Brain pericyte (primary cell): ENCODE measurements around the gene TTLL13.
"Not testable (repeated sequence)": the region's sequence is repeated elsewhere in the genome, so short reads cannot be mapped to it uniquely, and the experiment has no call there.

Experiments
- DNase-seq: peaks from one replicate; pipeline ENCODE4 v3.0.0-alpha.2; 2012; ENCODE audit warnings: low read depth, low spot score

TTLL13 gene

DNA sequence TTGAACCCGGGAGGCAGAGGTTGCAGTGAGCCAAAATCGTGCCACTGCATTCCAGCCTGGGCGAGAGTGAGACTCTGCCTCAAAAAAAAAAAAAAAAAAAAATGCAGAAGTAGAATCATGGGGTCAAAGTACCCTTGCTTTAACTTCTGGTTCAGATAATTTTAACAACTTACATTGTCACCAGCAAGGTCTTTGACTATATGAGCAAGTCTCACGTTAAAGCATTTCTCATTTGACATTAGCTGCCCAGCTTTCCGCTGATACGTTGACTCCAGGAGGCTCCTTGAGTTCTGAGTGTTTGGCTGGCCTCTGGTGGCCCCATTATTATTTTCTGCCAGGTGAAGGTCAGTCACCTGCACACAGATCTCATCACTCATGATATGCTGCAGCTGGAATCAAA is 32.3 kb downstream of the TTLL13 start:
- not testable (repeated sequence) for DNase-seq

DNA sequence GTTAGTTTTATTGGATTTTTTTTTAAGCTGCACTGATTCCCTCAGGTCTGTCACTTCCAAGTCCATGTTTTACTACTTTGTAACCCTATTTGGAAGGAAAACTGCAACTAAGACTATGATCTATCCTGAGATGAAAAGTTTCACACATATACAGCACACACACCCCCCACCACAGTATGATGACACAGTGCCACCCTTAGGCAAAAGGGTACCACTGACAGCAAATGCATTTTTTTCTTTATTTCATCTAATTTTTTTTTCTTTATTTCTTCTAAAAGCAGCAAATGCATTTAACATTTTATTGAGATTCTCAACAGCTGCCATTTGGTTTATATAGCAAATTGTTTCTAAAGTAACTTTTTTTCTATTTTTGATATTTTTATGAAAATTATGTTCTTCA is 37.3 kb downstream of the TTLL13 start:
- DNase-seq = no peak

DNA sequence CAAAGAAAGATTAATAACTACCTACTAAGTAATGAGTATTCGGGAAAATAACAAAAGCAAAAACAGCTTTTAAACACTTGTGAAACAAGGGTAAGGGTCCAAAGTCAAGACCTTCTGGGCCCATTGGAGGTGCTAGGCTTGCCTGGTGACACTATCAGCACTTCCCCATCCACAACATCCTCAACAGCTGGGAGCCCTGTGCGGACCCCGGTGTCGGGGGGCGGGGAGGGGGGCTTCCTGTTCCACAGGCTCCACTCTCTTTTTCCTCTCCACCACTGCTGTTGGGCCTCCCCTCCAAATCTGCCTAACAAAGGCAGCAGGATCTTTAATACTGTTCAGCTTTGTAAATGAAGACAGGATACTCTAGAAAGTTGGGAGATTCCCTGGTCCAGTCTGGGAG is 37.7 kb downstream of the TTLL13 start:
- no peak for DNase-seq

DNA sequence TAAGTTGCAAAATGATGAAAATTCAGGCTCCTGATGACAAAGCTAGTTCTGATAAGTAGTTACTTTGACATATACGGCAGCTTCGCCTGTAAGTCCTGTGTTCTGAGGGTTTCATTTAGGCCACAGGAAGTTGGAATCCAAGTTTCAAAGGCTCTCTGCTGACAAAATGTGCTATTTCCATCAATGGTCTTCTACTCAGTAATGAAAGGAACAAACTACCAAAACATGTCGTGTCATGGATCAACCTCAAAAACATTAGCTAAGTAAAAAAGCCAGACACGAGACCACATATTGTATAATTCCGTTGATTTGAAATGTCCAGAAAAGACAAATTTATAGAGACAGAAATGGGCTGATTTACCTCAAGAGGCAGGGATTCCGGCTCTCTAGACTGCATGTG is 38.6 kb downstream of the TTLL13 start:
- DNase-seq = no peak

DNA sequence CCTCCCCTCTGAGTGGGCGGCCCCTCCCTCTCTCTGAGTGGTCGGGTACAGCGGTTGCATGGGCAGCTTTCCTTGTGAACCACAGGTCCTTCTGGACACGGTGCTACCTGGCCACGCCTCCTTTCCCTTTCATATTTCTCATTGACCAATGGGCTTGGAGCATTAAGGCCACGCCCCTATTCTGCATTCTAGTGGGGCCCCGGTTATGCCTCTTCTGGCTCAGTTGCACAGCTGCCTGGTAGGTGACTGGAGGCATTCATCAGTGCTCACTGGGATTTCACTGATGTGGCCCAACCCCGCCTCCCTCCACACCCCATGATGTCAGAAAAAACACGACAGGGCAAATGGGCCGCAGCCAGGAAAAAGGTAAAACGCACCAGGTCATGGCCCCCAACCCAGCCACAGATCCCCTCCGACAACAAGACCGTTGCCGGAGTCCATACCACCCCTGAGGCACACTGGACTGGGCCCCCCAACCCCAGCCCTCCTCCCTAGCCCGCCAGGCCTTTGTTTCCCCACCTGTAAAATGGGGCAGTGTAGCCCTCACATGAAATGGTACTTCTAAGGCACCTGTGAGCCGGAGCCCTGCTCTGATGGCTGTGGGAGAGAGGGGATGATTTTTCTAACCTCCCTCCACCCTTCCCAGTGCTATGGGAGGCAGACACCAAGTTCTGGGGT is 42.5 kb downstream of the TTLL13 start:
- DNase-seq = no peak

DNA sequence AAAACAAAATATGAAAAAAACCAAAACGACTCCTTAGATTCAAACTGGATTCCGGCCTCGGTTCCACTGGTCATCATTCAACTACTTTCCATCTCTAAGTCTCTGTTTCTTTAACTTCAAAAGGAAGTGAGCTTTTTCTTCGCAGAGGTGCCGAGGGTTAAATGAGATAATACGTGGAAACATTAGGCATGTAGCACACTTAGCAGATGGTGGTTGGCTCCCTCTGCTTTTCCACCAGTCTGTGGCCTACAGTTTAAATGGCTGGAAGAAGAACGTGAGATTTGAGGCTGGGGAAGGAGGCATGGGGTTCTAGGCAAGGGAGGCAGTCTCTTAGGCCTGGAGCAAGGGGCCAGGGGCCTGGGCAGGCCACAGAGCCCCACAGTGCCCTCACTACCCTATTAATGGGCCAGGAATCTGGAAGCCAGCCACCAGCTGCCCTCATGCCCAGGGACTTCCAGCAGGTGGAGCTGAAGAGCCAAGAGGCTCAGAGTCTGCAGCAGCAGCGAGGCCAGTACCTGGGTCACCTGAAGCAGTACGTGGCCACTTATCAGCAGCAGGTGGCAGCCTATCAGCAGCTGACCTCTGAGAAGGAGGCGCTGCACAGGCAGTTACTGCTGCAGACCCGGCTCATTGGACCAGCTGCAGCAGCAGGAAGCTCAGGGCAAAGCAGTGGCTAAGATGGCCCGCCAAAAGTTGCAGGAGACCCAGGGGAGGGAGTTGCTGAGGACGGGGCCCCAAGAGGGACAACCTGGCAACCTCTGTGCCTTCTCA is 43.9 kb downstream of the TTLL13 start:
- not testable (repeated sequence) for DNase-seq

DNA sequence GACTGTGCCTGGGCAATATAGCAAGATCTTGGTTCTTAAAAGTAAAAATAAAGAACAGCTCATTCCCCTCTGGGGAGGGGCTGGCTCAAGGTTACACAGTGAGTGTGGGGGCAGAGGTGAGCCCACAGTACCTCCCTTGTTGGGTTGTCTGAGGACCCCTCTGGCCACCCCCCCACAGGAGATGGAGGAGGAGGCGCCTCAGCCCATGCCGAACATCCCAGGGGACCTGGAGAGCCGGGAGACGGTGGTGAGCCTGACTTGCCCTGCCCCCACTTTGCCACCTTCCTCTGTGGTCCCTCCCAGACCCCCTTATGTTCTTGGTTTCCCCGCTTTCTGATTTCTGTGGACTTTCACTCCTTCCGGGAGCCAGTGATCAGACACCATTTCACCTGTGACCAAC is 44.8 kb downstream of the TTLL13 start:
- DNase-seq = no peak

DNA sequence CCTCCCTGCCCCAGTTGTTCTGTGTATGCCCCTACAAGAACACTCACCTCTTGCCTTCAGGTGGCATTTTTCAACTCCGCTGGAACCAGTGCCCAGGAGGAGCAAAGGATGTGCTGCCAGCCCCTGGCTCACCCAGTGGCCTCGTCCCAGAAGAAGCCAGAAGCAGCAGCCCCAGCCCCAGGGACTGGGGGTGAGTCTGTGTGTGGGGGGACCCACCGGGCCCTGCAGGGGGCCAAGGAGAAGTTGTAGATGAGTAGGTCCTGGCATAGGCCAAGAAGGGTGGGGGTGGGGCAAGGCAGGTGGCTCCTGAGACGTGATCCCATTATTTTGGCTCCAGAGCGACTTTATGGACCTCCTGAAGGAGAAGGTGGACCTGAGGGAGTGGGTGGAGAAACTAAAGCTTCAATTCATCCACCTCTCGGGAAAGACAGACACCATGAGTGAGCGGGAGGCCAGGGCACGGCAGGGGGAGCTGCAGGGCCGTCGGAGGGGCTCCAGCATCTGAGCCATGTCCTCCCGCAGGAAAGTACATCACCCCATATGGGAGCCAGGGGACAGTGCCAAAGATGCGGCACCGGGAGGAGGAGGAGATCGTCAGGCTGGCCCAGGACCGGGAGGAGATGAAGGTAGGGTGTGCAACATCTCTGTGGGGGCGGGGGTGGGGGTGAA is 45.4 kb downstream of the TTLL13 start:
- no peak for DNase-seq

DNA sequence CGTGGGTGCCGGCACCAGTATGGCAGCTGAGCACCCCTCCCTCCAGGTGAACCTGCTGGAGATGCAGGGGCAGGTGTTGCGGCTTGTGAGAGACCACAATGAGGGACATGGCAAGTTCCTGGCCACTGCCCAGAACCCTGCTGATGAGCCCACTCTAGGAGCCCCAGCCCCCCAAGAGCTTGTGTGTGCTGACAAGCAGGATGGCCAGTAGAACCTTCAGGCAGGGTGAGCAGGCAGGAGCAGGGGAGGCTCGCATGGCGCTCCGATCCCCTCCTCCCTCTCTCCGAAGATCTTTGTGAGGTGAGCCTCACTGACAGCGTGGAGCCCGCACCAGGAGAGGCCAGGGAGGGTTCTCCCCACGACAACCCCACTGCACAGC is 45.9 kb downstream of the TTLL13 start:
- DNase-seq = no peak

DNA sequence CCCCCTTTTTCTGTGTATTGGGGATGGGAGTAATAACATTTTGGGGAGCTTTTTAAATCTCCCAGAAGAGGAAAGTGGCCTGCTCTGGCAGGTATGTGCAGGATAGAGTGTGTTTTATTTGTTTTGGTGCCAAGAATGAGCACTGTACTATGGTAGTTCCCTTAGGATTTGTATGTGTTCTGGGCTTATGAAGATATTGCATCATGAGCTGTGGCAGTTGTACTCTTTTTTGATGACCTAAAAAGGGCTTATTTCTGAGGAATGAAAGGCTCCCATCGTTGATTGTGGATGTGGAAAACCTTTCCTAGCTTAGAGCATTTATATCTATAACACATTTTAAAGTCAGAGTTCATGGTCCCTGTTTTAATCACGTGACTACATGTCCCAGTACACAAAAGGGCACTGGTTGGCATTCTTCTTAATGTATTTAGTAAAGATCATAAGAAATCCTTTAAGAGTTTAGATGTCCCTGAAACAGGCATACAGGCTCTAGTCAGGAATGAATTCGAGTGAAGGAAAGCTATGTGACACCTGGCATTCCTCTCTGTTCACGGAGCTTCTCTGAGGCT is 47.0 kb downstream of the TTLL13 start:
- not testable (repeated sequence) for DNase-seq

DNA sequence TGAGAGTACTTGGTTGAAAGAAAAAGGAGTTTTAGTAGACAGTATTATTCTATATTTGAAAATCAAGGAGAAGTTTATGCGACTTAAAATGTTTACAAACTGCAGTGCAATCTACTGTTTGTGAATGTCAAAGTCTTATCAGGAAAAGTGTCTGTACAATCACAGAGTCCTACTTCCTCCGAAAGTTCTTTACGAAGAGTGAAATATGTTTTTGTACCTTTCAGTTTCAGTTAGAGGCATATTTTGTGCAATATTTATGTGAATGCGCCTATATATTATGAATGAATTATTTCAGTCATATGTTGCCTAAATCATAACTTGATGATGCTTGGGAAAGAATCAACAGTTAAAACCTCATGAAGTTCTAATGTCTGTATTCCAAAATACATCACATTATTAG is 47.7 kb downstream of the TTLL13 start:
- DNase-seq = no peak

DNA sequence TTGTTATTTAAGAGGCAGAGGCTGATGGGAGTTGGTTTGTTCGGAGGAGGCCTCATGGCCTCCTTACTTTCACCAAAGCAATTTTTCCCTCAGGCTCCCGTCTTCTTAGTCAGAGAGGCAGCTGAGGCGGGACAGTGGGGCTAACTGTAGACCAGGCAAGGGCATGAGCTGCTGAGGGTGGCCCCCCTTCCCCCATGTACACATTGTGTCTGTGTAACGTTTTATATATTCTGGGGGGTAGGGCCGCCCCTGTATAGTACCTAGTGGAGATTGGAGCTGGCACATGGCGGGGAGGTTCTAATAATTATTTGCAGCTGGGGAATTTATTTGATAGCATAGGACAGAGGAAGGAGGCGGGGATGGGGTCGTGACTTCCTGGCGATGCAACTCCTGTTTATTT is 51.2 kb downstream of the TTLL13 start:
- DNase-seq = no peak

DNA sequence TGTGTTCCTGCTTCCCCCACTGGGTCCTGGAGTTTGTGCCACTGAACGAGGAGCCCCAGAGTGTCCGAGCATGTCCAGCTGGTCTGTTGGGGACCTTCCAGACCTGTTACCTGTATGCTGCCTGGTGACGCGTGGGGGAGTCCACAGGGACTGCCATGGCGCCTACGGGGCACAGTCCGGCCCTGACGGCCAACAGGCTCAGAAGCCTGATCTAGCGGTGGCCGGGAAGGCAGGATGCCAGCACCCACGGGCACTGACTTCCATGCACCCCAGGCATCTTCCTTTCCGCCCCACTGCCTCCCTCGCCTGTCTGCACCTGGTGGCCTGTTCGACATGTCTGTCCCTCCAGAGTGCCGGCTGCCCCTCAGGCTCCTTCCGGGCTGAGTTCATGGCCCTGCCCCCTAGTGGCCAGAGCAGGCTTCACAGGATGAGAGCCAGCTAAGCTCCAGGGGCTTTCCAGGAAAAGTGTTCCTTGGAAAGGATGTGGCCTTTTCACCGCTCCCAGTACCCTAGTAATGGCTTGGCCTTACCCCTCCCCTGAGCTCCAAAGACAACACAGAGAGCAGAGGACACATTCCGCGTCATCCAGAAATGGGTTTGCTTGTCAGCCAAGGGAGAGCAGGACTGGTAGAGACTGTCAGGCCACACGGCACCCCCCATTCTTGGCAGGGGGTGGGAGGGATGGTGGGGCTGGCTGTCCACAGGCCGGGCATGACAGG is 51.8 kb downstream of the TTLL13 start:
- no peak for DNase-seq

DNA sequence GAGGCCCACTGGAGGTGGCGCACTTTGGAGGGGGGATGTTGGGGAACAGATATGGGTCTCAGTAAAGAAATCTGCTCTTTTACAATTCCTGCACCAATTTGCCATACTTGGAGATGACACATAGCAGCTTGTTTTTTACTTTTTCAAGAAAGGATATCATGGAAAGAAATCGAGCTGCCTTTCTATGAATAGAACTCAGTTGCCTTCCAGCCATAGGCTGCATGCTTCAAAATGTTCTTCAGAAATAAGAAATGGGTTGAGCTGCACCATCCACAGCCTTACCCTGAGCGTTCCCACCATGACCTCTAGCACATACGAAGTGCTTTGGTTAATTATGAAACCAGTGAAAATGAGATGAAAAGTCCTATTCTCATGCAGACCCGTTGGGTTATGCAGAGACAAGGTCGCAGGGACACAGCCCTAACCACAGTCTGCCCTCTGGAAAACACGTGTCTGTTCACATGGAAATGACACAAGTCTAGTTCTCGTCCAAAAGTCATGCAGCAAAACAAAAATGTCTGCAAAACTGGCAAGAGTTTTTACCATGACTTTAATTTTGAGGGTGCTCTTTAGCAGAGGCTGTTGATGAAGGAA is 52.4 kb downstream of the TTLL13 start:
- no peak for DNase-seq

DNA sequence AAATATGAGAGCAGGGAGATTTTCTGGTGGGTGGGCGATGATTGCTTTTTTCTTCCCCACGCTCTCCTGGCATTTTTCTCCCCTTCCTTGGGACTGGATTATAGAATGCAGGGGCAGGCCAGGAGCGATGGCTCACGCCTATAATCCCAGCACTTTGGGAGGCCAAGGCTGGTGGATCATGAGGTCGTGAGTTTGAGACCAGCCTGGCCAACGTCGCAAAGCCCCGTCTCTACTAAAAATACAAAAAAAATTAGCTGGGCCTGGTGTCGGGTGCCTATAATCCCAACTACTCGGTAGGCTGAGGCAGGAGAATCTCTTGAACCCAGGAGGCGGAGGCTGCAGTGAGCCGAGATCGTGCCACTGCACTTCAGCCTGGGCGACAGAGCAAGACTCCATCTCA is 56.0 kb downstream of the TTLL13 start:
- not testable (repeated sequence) for DNase-seq

DNA sequence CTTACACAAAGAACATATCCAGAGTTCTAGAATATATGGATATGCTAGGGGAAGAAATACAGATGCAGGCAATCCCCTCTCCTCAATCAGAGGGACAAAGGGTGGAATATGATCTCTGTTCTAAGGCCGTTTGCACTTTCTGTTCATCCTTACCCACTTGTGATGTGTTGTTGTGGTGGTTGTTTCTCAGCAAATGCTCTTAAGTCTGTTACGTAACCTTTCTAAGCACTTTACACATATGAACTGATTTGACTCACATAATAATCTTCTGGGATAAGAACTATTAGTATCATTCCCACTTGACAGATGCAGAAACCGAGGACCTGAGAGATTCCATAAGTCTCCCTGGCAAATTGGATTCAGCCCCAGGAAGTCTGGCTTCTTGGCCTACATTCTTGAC is 56.6 kb downstream of the TTLL13 start:
- DNase-seq = no peak

DNA sequence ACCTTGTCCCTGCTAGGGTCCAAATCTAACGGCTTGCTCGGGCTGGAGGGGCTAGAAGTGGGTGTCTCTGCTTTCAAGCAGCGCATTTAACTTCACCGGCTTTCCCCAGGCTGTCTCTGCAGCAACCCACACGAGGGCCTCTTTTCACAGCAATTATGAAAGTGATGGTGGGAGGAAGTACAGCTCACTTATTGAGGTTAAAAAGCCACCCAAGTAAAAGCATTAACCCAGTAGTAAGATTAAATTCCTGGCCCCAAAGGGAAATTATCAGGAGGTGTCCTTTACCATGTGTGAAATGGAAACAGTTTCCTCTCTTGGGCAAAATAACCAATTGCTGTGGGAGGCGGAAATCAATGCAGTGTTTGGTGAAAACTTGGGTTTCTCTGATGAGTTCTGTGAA is 57.2 kb downstream of the TTLL13 start:
- no peak for DNase-seq

DNA sequence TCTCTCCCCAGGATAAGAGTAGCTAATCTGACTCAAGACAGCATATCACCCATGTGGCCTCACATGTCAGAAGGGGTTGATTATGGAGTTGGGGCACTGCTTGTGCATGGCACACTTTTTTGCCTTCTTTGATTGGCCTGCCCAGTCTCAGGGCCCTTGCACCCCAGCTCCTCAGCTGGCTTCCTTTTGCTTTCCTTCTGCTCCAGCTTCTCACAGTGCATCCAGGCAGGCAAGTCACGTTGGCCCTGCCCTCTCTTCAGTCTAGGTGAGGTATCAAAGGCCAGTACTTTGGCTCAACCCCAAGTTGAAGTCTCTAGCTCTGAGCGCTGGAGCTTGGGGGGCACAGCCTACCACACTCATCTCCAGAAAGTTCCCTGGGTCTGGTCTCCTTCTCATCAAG is 58.3 kb downstream of the TTLL13 start:
- no peak for DNase-seq

DNA sequence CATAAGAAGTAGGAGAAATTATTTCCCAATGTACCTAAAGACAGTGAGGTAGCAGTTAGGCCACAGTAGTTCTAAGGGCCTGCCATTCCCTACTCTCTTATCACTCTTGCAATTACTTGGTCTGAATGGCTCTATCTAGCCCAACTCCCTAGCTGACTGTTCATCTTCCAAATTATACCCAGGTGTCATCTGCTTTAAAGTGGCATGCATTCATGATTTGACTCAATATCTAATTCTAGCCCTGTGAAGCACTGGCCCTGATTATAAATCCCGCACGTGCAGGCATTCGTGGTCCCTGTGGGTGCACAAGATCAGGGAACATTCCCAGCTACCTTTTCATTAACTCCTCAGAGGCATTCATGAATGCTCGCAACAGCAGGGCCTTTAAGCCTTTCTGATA is 59.7 kb downstream of the TTLL13 start:
- DNase-seq = no peak
